Measurements from ENCODE around the gene SPATS2L.

SPATS2L gene

GRCh38 chr2:200379481-200380090 is 73.1 kb downstream of the SPATS2L start:
- DNase-seq, result no peak

- DNase-seq, result no peak
Measured at GRCh38 chr2:200380091-200380561, 73.6 kb downstream of the SPATS2L start.

- DNase-seq, result no peak
Measured at GRCh38 chr2:200380833-200381542, 74.5 kb downstream of the SPATS2L start.

- no peak for DNase-seq
Measured at GRCh38 chr2:200382874-200383273, 76.4 kb downstream of the SPATS2L start.

GRCh38 chr2:200383380-200384110 is 77.1 kb downstream of the SPATS2L start:
- DNase-seq, result peak in 3 of 6 experiments; percentile 38 to 42 (median 42)

- DNase-seq, result no peak
Measured at GRCh38 chr2:200385063-200385635, 78.7 kb downstream of the SPATS2L start.

GRCh38 chr2:200393191-200393590 is 86.7 kb downstream of the SPATS2L start:
- DNase-seq, result no peak

GRCh38 chr2:200394045-200394444 is 87.6 kb downstream of the SPATS2L start:
- DNase-seq, result no peak

- no peak for DNase-seq
Measured at GRCh38 chr2:200396781-200397242, 90.3 kb downstream of the SPATS2L start.

GRCh38 chr2:200397785-200398184 is 91.3 kb downstream of the SPATS2L start:
- DNase-seq, result no peak

GRCh38 chr2:200399046-200399445 is 92.6 kb downstream of the SPATS2L start:
- DNase-seq, result no peak

GRCh38 chr2:200399636-200400035 is 93.1 kb downstream of the SPATS2L start:
- DNase-seq, result no peak

- DNase-seq, result no peak
Measured at GRCh38 chr2:200403814-200404213, 97.3 kb downstream of the SPATS2L start.

- no peak for DNase-seq
Measured at GRCh38 chr2:200404615-200405014, 98.1 kb downstream of the SPATS2L start.

- no peak for DNase-seq
Measured at GRCh38 chr2:200405599-200406298, 99.3 kb downstream of the SPATS2L start.

GRCh38 chr2:200406379-200406778 is 99.9 kb downstream of the SPATS2L start:
- no peak for DNase-seq

GRCh38 chr2:200408428-200409316 is 102.2 kb downstream of the SPATS2L start:
- no peak for DNase-seq

GRCh38 chr2:200411831-200412230 is 105.3 kb downstream of the SPATS2L start:
- no peak for DNase-seq

- no peak for DNase-seq
Measured at GRCh38 chr2:200414367-200414766, 107.9 kb downstream of the SPATS2L start.

GRCh38 chr2:200415455-200415854 is 109.0 kb downstream of the SPATS2L start:
- DNase-seq, result no peak

GRCh38 chr2:200416878-200417277 is 110.4 kb downstream of the SPATS2L start:
- DNase-seq, result no peak

- DNase-seq, result no peak
Measured at GRCh38 chr2:200417366-200417765, 110.9 kb downstream of the SPATS2L start.
